ENCODE measurements around the gene ZRANB3. TPM values are rescaled to one million over a fixed set of nuclear protein-coding genes. Genes with fewer than 3 reads are reported as not detected.
"Not testable (repeated sequence)": the region's sequence is repeated elsewhere in the genome, so short reads cannot be mapped to it uniquely, and the experiment has no call there.

The ZRANB3 gene
- total and polyA plus RNA-seq, 12 donors = 0.66 to 5.7 (median 2.2) TPM

- ATAC-seq = no peak
- H3K27ac ChIP-seq = no peak overlapping the region
- peaks cover 0 to 3% (median 0%) of the 10 kb centered on the region in 9 donors for H3K4me1 ChIP-seq
- WGBS, 2 donors = 95 to 99% methylated on average over 2 of the region's 2 CpGs
- no peak overlapping the region for H3K4me3 ChIP-seq
- TF ChIP-seq, protein P1, sequence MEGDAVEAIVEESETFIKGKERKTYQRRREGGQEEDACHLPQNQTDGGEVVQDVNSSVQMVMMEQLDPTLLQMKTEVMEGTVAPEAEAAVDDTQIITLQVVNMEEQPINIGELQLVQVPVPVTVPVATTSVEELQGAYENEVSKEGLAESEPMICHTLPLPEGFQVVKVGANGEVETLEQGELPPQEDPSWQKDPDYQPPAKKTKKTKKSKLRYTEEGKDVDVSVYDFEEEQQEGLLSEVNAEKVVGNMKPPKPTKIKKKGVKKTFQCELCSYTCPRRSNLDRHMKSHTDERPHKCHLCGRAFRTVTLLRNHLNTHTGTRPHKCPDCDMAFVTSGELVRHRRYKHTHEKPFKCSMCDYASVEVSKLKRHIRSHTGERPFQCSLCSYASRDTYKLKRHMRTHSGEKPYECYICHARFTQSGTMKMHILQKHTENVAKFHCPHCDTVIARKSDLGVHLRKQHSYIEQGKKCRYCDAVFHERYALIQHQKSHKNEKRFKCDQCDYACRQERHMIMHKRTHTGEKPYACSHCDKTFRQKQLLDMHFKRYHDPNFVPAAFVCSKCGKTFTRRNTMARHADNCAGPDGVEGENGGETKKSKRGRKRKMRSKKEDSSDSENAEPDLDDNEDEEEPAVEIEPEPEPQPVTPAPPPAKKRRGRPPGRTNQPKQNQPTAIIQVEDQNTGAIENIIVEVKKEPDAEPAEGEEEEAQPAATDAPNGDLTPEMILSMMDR (IDR thresholded peaks at IDR 0.05) = no peak
- H3K27me3 ChIP-seq = no peaks in the 10 kb centered on the region
- intact Hi-C loops (cut with DNase I) = no loop called here
- no peaks in the 10 kb centered on the region for H3K9me3 ChIP-seq
- no peak for DNase-seq
- peaks cover 0 to 100% (median 33%) of the 10 kb centered on the region in 9 donors for H3K36me3 ChIP-seq
Observed at GRCh38 chr2:135125940-135126339, 405.1 kb downstream of the ZRANB3 start.

- Histone ChIP-seq H3K9me3 (no peaks in the 10 kb centered on the region), H3K27ac (no peak overlapping the region), H3K4me3 (no peak overlapping the region), H3K36me3 (peaks cover 0 to 100% (median 30%) of the 10 kb centered on the region in 9 donors), H3K4me1 (peaks cover 0 to 5% (median 0%) of the 10 kb centered on the region in 9 donors), H3K27me3 (no peaks in the 10 kb centered on the region)
- ATAC-seq = no peak
- TF ChIP-seq, protein P1 (IDR thresholded peaks at IDR 0.05) = no peak
- intact Hi-C loops (cut with DNase I) = loop anchor here in 1 of 10 donors (5.0 kb wide), 1 partner anchor 47 kb away; no protein-coding TSS in a partner anchor
- DNase-seq = no peak
- WGBS, 2 donors = 95 to 98% methylated on average over 1 of the region's 1 CpG
Observed at GRCh38 chr2:135124924-135125886, 405.8 kb downstream of the ZRANB3 start.

DNA sequence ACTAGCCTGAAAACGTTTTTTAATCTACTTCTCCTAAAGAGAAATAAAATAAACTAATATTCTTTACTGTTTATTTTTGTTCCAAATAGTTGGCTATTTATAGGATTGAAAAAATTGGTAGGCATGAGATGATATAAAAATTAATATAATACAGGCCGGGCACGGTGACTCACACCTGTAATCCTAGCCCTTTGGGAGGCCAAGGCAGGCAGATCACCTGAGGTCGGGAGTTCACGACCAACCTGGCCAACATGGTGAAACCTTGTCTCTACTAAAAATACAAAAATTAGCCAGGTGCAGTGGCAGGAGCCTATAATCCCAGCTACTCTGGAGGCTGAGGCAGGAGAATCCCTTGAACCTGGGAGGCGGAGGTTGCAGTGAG lies 409.4 kb downstream of the ZRANB3 start:
- not testable (repeated sequence) for H3K27ac ChIP-seq, H3K4me3 ChIP-seq, ATAC-seq, H3K27me3 ChIP-seq, DNase-seq, H3K4me1 ChIP-seq
- H3K9me3 ChIP-seq = peaks cover 0 to 13% (median 0%) of the 10 kb centered on the region in 11 donors
- peaks cover 0 to 80% (median 20%) of the 10 kb centered on the region in 9 donors for H3K36me3 ChIP-seq
- 94 to 95% methylated on average over 6 of the region's 6 CpGs for WGBS, 2 donors
- intact Hi-C loops (cut with DNase I) = loop anchor here in 1 of 10 donors (5.0 kb wide), 1 partner anchor 51 kb away; no protein-coding TSS in a partner anchor

DNA sequence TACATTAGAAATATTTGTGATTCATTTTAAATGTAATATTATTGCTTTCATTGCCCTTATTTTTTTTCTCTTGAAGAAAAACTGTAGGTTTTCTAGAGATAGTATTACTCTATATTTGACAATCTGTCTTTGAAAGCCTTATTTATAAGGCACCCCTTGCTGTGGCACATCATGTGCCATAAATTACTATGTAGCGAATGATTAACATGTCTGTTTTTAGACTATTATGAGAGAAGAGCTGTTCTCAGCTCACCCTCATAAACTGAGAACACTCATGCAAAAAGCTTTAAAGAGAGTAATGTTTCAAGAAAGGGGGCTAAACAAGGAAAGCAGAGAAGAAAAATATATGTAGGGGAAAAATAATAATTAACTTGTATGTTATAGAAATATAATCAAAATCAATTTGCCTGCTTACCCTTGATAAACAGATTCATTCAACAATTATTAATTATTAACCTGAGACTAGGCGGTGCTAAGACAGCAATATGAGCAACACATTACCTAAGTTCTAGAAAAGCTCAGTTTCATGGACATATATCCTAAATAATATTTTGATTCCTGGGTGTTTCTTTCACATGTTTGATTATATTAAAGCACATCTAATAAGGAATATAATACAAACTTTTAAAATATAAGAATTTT lies 409.9 kb downstream of the ZRANB3 start:
- Histone ChIP-seq H3K27ac (no peak overlapping the region), H3K36me3 (peaks cover 0 to 78% (median 17%) of the 10 kb centered on the region in 9 donors)
- ATAC-seq = peak in 1 of 8 donors; percentile 58

More for the DNA sequence above, 409.9 kb downstream of the ZRANB3 start:
- TF ChIP-seq, protein P1 (IDR thresholded peaks at IDR 0.05) = no peak
- no peak for DNase-seq
- WGBS, 2 donors = 84% methylated on average over 2 of the region's 2 CpGs
- peaks cover 0 to 5% (median 0%) of the 10 kb centered on the region in 9 donors for H3K4me1 ChIP-seq
- intact Hi-C loops (cut with DNase I) = loop anchor here in 1 of 10 donors (5.0 kb wide), 1 partner anchor 51 kb away; no protein-coding TSS in a partner anchor
- no peak overlapping the region for H3K4me3 ChIP-seq
- no peaks in the 10 kb centered on the region for H3K27me3 ChIP-seq
- H3K9me3 ChIP-seq = peaks cover 0 to 18% (median 0%) of the 10 kb centered on the region in 11 donors
